Upper lobe of left lung (tissue), 4 donors: ENCODE data around the gene GSG1L.

ENCODE experiments used
- CTCF ChIP-seq, 6 experiments: fragments of 450-650 bp in 4 of 6; fragments of 200-600 bp in 2 of 6; sonication (generic) in 2 of 6; IDR thresholded peaks; one replicate each; pipeline ENCODE4 v1.5.1; 2016 to 2019; ENCODE audit warnings: antibody characterized with exemption in 6 of 6
- EP300 ChIP-seq, 4 donors: sonication (generic); formaldehyde crosslinking; IDR thresholded peaks; one replicate each; pipeline ENCODE4 v1.5.1; 2017; ENCODE audit warnings: antibody characterized with exemption in 4 of 4, control low read depth in 2 of 4
- POLR2A ChIP-seq, 4 donors: fragments of 450-650 bp; IDR thresholded peaks; one replicate each; pipeline ENCODE4 v1.5.1; 2016 to 2017; ENCODE audit warnings: antibody characterized with exemption in 4 of 4, mild to moderate bottlenecking in 2 of 4
- POLR2AphosphoS5 ChIP-seq, 2 donors: sonication (generic); formaldehyde crosslinking; IDR thresholded peaks; one replicate each; pipeline ENCODE4 v1.5.1; 2017; ENCODE audit warnings: antibody characterized with exemption in 2 of 2

GRCh38 chr16:27903046-27903655 lies 160.4 kb downstream of the GSG1L start:
- TF ChIP-seq CTCF (IDR thresholded peaks at IDR 0.05) (no peak), EP300 (IDR thresholded peaks at IDR 0.05) (no peak), POLR2AphosphoS5 (IDR thresholded peaks at IDR 0.05) (no peak), POLR2A (IDR thresholded peaks at IDR 0.05) (no peak)
